Keratinocyte (primary cell): ENCODE data around the gene TSGA10.

Source experiments
- EZH2 ChIP-seq: IDR thresholded peaks from one replicate; pipeline ENCODE4 v1.6.1; 2012; ENCODE audit warnings: inconsistent platforms, mild to moderate bottlenecking, low read length, moderate library complexity
- TF ChIP-seq, protein P1 (sequence below), 3 experiments: IDR thresholded peaks in 1 of 3; conservative IDR thresholded peaks in 1 of 3; optimal IDR thresholded peaks in 1 of 3; 2 replicates in 2 of 3; 3 replicates in 1 of 3; pipeline versions ENCODE3 to v1.5.1; 2011; ENCODE audit warnings: low read length in 3 of 3, mild to moderate bottlenecking in 3 of 3, moderate library complexity in 2 of 3, control low read depth in 1 of 3, inconsistent platforms in 1 of 3; ENCODE audit not compliant: insufficient read depth in 2 of 3; ENCODE audit errors: extremely low read depth in 1 of 3

DNA sequence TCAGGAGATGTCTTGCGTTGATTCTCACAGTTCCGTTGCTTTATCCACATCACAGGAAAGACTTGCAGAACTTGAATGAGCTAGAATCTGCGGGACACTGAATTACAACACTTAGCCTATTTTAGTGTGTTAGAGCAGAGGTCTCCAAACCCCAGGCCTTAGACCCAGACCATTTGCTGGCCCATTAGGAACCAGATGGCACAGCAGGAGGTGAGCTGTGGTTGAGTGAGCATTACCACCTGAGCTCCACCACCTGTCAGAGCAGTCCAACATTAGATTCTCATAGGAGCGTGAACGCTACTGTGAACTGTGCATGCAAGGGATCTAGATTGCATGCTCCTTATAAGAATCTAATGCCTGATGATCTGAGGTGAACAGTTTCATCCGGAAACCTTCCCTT is 30.1 kb upstream of the TSGA10 start:
- TF ChIP-seq, protein P1, sequence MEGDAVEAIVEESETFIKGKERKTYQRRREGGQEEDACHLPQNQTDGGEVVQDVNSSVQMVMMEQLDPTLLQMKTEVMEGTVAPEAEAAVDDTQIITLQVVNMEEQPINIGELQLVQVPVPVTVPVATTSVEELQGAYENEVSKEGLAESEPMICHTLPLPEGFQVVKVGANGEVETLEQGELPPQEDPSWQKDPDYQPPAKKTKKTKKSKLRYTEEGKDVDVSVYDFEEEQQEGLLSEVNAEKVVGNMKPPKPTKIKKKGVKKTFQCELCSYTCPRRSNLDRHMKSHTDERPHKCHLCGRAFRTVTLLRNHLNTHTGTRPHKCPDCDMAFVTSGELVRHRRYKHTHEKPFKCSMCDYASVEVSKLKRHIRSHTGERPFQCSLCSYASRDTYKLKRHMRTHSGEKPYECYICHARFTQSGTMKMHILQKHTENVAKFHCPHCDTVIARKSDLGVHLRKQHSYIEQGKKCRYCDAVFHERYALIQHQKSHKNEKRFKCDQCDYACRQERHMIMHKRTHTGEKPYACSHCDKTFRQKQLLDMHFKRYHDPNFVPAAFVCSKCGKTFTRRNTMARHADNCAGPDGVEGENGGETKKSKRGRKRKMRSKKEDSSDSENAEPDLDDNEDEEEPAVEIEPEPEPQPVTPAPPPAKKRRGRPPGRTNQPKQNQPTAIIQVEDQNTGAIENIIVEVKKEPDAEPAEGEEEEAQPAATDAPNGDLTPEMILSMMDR (optimal IDR thresholded peaks at IDR 0.05 in 1 of 3, IDR thresholded peaks at IDR 0.05 in 1 of 3, conservative IDR thresholded peaks at IDR 0.05 in 1 of 3; ENCODE audit: extremely low read depth in 1 of 3, insufficient read depth in 2 of 3, low read length in 3 of 3) = no peak
- TF ChIP-seq EZH2 = no peak
